GM20431 (cell line): ENCODE data around the gene MMP7.

Experiments used
- in situ Hi-C: fragments of 300-500 bp; cut with MseI, MboI; formaldehyde crosslinking; loops from one replicate; pipeline ENCODE4 v1.15.0; 2020; ENCODE audit warnings: low sequenced_read_pairs; ENCODE audit not compliant: unreplicated experiment

Gene MMP7

GRCh38 chr11:102544594-102544993 is 14.0 kb upstream of the MMP7 start:
- in situ Hi-C loops: no loop called here

- in situ Hi-C loops: no loop called here
These were observed 9.0 kb upstream of the MMP7 start for GRCh38 chr11:102539567-102539966.

GRCh38 chr11:102538932-102539331 is 8.4 kb upstream of the MMP7 start:
- in situ Hi-C loops: no loop called here

DNA sequence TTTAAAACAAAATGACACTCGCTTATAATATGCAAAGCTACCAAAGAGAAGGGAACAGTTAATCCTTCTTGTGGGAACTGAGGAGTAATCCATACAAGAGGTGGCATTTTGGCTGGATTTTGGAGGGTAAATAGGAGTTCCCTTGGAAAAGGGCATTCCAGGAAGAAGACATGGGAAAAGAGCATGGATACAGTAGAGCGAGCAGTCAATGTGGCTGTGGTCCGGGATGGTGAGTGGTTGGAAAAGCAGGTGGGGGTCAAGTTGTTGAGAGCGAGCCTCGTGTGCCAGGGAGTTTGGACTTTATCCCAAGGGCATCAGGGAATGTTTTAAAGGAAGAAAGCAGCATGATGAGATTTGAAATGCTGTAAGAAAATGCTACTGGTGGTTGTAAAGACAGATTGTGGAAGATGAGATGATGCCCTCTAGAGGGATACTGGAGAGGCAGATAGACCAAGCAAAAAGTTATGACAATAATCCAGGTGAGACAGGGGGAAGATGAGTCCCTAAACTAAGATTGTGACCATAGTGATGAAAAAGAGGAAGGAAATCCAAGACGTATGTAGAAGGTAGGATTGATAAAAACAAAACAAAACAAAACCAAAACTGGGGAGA is 3.8 kb upstream of the MMP7 start:
- in situ Hi-C loops: no loop called here

- in situ Hi-C loops: no loop called here
These were observed 1.9 kb downstream of the MMP7 start for GRCh38 chr11:102528618-102529017.

DNA sequence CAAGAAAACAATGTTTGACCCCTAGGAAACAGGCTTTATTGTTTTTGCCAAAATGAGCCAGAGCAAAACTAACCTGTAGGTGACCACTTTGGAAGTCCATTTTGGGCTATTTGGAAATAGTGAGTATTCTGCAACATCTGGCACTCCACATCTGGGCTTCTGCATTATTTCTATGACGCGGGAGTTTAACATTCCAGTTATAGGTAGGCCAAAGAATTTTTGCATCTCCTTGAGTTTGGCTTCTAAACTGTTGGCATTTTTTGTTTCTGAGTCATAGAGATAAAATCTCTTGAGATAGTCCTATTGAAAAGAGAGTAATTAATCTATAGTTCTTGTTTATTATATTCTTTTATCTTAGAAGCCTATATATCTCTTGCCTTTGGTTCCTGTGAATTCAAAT is 2.9 kb downstream of the MMP7 start:
- in situ Hi-C loops: no loop called here

DNA sequence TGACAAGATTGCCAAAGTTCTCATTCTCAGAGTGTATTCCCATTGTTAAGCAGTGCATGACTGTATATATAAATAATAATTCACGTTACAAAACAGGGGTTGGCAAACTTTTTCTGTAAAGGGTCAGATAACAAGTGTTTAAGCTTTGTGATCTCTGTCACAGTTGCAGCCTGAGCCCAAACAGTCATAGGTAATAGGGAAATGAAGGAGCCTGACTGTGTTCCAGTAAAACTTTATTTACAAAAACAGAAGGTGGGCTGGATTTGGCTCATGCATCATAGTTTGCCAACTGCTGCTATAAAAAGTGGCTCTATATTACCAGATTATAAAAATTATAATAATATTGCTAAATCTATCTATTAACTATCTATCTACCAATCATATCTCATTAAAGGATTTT is 3.5 kb downstream of the MMP7 start:
- in situ Hi-C loops: no loop called here

DNA sequence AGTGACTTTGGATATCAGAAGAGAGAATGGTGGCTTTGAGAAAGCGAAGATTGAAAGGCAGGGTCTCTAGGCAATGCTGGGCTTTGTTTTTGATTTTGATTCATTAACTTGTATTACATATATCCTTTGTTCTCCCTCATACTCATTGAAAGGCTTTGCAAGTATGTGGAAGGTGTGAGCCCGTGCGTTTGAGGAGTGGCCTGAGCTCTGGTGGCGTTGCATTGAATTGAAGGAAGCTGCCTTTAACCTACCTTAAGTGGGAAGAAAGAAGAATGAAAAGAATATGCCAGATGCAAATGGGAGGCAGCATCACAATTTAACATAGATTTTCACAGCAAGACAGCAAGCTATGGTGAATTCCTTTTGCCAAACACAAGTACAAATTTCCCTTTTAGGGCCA is 6.7 kb downstream of the MMP7 start:
- in situ Hi-C loops: loop anchor here (25.0 kb wide), 1 partner anchor 88 kb away; no protein-coding TSS in a partner anchor

GRCh38 chr11:102523189-102523570 is 7.4 kb downstream of the MMP7 start:
- in situ Hi-C loops: loop anchor here (25.0 kb wide), 1 partner anchor 89 kb away; no protein-coding TSS in a partner anchor

- in situ Hi-C loops: loop anchor here (25.0 kb wide), 1 partner anchor 90 kb away; no protein-coding TSS in a partner anchor
These were observed 8.0 kb downstream of the MMP7 start for GRCh38 chr11:102522312-102523188.

DNA sequence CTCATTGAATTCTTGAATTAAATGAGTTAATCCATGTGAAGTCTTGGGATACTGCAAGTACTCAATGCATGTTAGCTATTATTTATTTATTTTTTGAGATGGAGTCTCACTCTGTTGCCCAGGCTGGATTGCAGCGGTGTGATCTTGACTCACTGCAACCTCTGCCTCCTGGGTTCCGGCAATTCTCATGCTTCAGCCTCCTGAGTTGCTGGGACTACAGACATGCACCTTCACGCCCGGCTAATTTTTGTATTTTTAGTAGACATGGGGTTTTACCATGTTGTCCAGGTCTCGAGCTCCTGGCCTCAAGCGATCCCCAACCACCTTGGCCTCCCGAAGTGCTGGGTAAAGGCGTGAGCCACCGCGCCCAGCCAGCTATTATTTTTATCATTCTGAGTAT is 9.4 kb downstream of the MMP7 start:
- in situ Hi-C loops: loop anchor here (25.0 kb wide), 1 partner anchor 91 kb away; no protein-coding TSS in a partner anchor

DNA sequence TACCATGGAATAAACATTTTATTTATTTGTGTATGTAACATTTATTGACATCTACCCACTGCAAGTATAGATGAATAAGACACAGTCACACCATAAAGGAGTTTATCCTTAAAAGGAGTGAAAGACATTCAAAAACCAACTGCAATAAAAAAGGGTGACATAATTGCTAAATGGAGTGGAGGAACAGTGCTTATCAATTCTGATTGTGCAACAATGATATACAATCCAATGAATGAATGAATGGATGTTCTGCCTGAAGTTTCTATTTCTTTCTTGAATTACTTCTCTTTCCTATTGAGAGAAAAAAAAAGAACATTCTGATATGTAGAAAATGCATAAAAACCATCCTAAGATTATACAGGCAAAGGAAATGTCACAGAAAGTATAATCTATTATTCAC is 10.0 kb downstream of the MMP7 start:
- in situ Hi-C loops: loop anchor here (25.0 kb wide), 1 partner anchor 92 kb away; no protein-coding TSS in a partner anchor

DNA sequence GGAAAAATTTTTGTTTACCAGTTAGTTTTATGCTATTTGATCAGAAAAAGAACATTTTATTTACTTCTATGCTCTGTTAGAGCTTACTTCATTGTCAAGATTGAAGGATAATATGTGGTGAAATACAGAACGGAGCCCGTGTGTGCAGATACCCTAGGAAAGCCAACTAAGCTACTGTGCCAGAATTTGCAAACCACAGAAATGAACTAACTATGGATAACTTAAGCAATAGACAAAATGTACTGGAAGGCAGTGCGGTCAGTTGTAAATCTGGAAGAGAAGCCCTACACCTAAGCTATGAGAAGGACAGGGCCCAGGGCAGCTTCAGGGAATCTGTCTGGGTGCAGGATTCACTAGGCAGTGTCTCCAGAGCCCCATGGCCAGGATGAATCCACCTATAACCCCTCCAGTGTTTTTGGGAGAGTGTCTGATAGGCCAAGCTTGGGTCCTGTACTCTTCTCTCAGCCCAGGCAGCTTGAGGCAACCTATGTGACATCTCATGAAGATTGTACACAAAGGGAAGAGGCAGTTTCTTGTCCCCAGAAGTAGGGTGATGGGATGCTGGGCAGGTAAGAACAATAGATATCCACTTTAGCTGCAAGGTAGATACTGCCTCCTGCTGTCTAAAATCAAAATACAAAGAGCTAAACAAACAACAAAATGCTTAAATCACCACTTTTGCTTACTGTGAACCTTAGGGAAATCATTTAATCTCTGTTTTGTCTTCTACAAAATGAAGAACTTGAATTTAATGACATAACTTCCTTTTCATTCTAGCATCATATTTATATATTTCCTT is 12.1 kb downstream of the MMP7 start:
- in situ Hi-C loops: loop anchor here (25.0 kb wide), 1 partner anchor 94 kb away; no protein-coding TSS in a partner anchor

DNA sequence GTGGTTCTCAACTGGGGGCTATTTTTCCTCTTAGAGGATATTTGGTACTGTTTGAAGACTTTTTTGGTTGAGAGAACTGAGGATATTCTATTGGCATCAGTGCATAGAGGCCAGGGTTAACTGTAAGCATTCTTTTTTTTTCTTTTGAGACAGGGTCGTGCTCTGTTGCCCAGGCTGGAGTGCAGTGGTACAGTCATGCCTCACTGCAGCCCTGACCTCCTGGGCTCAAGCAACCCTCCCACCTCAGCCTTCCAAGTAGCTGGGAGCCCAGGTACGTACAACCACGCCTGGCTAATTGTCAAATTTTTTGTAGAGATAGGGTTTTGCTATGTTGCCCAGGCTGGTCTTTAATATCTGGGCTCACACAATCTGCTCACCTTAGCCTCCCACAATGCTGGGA is 12.9 kb downstream of the MMP7 start:
- in situ Hi-C loops: loop anchor here (25.0 kb wide), 1 partner anchor 95 kb away; no protein-coding TSS in a partner anchor

- in situ Hi-C loops: loop anchor here (25.0 kb wide), 1 partner anchor 96 kb away; no protein-coding TSS in a partner anchor
These were observed 14.4 kb downstream of the MMP7 start for GRCh38 chr11:102516179-102516578.

GRCh38 chr11:102513869-102514268 is 16.7 kb downstream of the MMP7 start:
- in situ Hi-C loops: loop anchor here (25.0 kb wide), 1 partner anchor 98 kb away; no protein-coding TSS in a partner anchor

- in situ Hi-C loops: loop anchor here (25.0 kb wide), 1 partner anchor 102 kb away; no protein-coding TSS in a partner anchor
These were observed 20.0 kb downstream of the MMP7 start for GRCh38 chr11:102510439-102511135.

DNA sequence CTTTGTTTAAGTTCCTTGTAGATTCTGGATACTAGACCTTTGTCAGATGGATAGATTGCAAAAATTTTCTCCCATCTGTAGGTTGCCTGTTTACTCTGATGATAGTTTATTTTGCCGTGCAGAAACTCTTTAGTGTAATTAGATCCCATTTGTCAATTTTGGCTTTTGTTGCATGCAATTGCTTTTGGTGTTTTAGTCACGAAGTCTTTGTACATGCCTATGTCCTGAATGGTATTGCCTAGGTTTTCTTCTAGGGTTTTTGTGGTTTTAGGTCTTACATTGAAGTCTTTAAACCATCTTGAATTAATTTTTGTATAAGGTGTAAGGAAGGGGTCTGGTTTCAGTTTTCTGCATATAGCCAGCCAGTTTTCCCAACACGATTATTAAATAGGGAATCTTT is 27.7 kb downstream of the MMP7 start:
- in situ Hi-C loops: loop anchor here (25.0 kb wide), 1 partner anchor 109 kb away; no protein-coding TSS in a partner anchor

DNA sequence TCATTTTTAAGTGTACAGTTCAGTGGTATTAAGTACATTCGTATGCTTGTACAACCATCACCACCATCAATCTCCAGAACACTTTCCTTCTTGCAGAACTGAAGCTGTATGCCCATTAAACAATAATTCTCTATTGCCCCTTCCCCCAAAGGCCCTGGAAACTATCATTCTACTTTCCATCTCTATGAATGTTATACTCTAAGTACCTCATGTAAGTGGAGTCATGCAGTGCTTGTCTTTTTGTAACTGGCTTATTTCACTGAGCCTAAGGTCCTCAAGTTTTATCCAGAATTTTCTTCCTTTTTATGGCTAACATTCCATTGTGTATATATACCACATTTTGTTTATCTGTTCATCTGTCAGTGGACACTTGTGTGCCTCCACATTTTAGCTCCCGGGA is 29.7 kb downstream of the MMP7 start:
- in situ Hi-C loops: loop anchor here (25.0 kb wide), 1 partner anchor 111 kb away; no protein-coding TSS in a partner anchor
